Measurements from ENCODE around the gene HSPB8. TPM values are rescaled to one million over a fixed set of nuclear protein-coding genes. Genes with fewer than 3 reads are reported as not detected.
A peak's percentile ranks its signal among the peaks of the same experiment; 100 is the strongest.

The HSPB8 gene
- total and polyA plus RNA-seq, 2 of the 8 experiments (the other 6 are each of a cell fraction or from before 2014, with no cell fraction given) = 11.7 to 28.2 TPM

GRCh38 chr12:119208626-119209061 lies 29.9 kb downstream of the HSPB8 start:
- Histone ChIP-seq H2BK120ac (replicated peaks; ENCODE audit: low read depth, low read length) (no peak overlapping the region), H4K5ac (ENCODE audit: insufficient read length, low read depth, low read length) (no peak overlapping the region), H3K4ac (replicated peaks; ENCODE audit: insufficient read length, low read depth, low read length) (no peak overlapping the region), H3K23ac (ENCODE audit: insufficient read length) (no peak overlapping the region), H3K4me3 (ENCODE audit: extremely low read depth in 1 of 4, insufficient read depth in 2 of 4, low read depth in 3 of 4, low read length in 4 of 4) (no peak overlapping the region), H4K91ac (replicated peaks; ENCODE audit: insufficient read length, low read length) (no peak overlapping the region), H4K20me1 (replicated peaks in 1 of 2; ENCODE audit: control insufficient read depth in 1 of 2, insufficient read depth in 2 of 2, low read length in 2 of 2) (no peaks in the 10 kb centered on the region), H3K27ac (ENCODE audit: low read depth, low read length) (no peak overlapping the region), H3K9ac (replicated peaks in 1 of 4; ENCODE audit: extremely low read depth in 1 of 4, low read depth in 3 of 4, low read length in 3 of 4) (no peak overlapping the region), H2AK5ac (ENCODE audit: low read depth, low read length) (no peak overlapping the region), H3K27me3 (replicated peaks in 1 of 4; ENCODE audit: control insufficient read depth in 3 of 4, extremely low read depth in 1 of 4, insufficient read depth in 3 of 4, low read length in 3 of 4) (no peaks in the 10 kb centered on the region), H2AFZ (ENCODE audit: low read length) (no peak overlapping the region), H3K56ac (replicated peaks; ENCODE audit: insufficient read length, low read depth, low read length) (no peak overlapping the region), H3K23me2 (ENCODE audit: low read depth, low read length) (no peaks in the 10 kb centered on the region), H4K8ac (ENCODE audit: extremely low read depth, insufficient read depth, low read length) (peak overlapping the region; percentile 35; the same call in 1 of the 2 replicates), H2BK12ac (ENCODE audit: low read depth, low read length) (peak overlapping the region; percentile 69), H3K14ac (ENCODE audit: insufficient read length) (no peak overlapping the region), H2BK20ac (ENCODE audit: low read length) (no peak overlapping the region), H3K9me3 (ENCODE audit: insufficient read depth in 2 of 2, low read depth in 1 of 2, low read length in 1 of 2) (no peaks in the 10 kb centered on the region), H2BK5ac (ENCODE audit: low read depth, low read length) (no peak overlapping the region), H3K4me2 (ENCODE audit: insufficient read depth in 1 of 2, low read depth in 2 of 2, low read length in 2 of 2) (no peak overlapping the region), H3K4me1 (replicated peaks in 1 of 4; ENCODE audit: control insufficient read depth in 3 of 4, insufficient read depth in 4 of 4, low read length in 3 of 4) (peaks cover 0 to 18% (median 15%) of the 10 kb centered on the region in 4 experiments; a peak in 4 of 7 replicates), H3K79me1 (ENCODE audit: low read depth, low read length) (no peaks in the 10 kb centered on the region), H2BK15ac (ENCODE audit: low read length) (no peak overlapping the region), H3K79me2 (ENCODE audit: control insufficient read depth in 1 of 2, insufficient read depth in 2 of 2, low read length in 2 of 2) (no peaks in the 10 kb centered on the region), H3K36me3 (ENCODE audit: control insufficient read depth in 2 of 4, insufficient read depth in 4 of 4, low read length in 3 of 4) (no peaks in the 10 kb centered on the region), H3K18ac (ENCODE audit: extremely low read depth, low read length) (no peak overlapping the region; the same call in 1 of the 2 replicates)
- TF ChIP-seq RBBP5 (IDR thresholded peaks at IDR 0.05; ENCODE audit: borderline replicate concordance, low read depth, low read length) (no peak), RNF2 (IDR thresholded peaks at IDR 0.05; ENCODE audit: borderline replicate concordance, low read depth, low read length, missing control alignments, poor library complexity, severe bottlenecking) (no peak), CEBPB (IDR thresholded peaks at IDR 0.05; ENCODE audit: low read depth, low read length) (peak; percentile 54; the same call in 1 of the 2 replicates), ATF2 (IDR thresholded peaks at IDR 0.05; ENCODE audit: low read length) (no peak), JUND (IDR thresholded peaks at IDR 0.05; ENCODE audit: low read length) (no peak), FOSL1 (IDR thresholded peaks at IDR 0.05; ENCODE audit: insufficient read depth, low read depth, low read length) (no peak), GABPA (IDR thresholded peaks at IDR 0.05; ENCODE audit: borderline replicate concordance, insufficient read depth, low read length) (no peak), E2F6 (IDR thresholded peaks at IDR 0.05) (no peak)
- FAIRE-seq (no peak), DNase-seq (ENCODE audit: low read depth in 1 of 2, low spot score in 2 of 2) (no peak)
- CTCF ChIA-PET (ENCODE audit: partially characterized antibody) = interaction anchor here (0.7 to 1.1 kb wide), 5 partner anchors 17 to 232 kb away, joined by 3 to 4 read pairs (median 3); no protein-coding TSS in a partner anchor
- WGBS, 2 experiments (ENCODE audit: extremely low coverage in 1 of 2, insufficient coverage in 1 of 2, insufficient read length in 1 of 2, insufficient replicate concordance in 2 of 2, low coverage in 1 of 2, low lambda C conversion rate in 2 of 2, missing lambda C conversion rate in 1 of 2) = 83% methylated on average over 6 of the region's 6 CpGs; no CpG with 5 or more reads in 1 of the 2 experiments
- POLR2A ChIA-PET (ENCODE audit: partially characterized antibody) = interaction anchor here (0.7 to 2.6 kb wide), 3 partner anchors 9 to 1753 kb away, joined by 3 to 9 read pairs (median 3); no protein-coding TSS in a partner anchor

Measured in H1 (cell line).